NCI-H2227 (cell line): ENCODE results near the gene MAN1A1.

Source experiments
- DNase-seq: peaks from one replicate; lab custom pipeline; 2025; ENCODE audit not compliant: unreplicated experiment; lab: John Stamatoyannopoulos, UW

Gene MAN1A1

DNA sequence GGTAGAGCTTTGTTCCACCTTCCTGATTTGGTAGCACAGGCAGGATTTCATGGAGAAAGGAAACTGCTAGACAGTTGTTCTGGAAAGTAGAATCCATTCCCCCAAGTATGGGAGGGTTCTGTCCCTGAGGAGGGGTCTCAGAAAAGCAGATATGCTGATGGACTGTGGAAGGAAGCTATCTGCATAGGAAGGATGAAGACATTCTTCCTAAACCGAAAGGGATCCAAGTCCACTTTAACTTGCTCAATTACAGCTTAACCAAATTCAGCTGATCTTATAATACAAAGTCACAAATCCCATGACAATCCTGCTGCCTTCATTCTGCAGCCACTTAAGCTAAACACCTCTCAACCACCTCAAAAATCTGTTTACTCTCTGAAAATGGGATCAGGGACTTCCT is 2.6 kb downstream of the MAN1A1 start:
- no peak for DNase-seq

GRCh38 chr6:119346450-119346849 is 3.1 kb downstream of the MAN1A1 start:
- DNase-seq = no peak

DNA sequence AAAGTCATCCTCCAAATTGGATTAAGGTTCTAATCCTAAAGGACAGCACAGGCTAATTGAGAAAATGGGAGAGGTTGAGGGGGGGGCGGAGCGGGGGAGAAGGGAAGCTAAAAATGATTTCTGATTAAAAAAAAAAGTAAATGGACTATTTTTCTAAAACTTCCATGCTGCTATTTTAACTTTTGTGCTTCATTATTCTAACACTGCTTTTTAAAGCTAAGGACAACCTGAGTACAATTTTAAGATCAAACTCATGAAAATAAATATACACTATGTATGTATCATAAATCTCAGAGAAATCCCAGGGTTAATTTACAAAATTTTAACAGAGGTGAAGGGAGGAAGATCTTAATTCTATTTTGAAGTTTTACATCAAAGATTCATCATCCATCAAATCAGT is 4.4 kb downstream of the MAN1A1 start:
- DNase-seq = no peak

- no peak for DNase-seq
Observed at GRCh38 chr6:119344306-119344705, 5.3 kb downstream of the MAN1A1 start.

GRCh38 chr6:119343573-119344146 is 5.9 kb downstream of the MAN1A1 start:
- DNase-seq = no peak

DNA sequence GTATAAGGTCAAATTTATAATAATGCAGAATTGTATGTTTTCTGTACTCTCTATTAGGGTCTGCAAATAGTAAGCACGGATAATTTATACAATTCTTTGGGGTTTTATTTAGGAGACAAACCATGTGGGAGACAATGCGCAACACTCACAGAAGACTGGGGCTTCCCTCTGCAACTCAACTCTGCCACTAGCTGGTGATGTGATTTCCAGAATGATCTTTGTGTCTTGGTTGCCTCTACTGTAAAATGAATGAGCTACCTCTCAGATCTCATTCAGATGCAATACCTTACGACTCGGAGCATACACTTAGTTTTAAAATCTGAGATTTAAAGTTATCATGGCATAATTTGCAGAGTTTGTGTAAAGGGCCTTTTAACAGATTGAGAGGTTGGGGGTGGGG is 6.4 kb downstream of the MAN1A1 start:
- no peak for DNase-seq

DNA sequence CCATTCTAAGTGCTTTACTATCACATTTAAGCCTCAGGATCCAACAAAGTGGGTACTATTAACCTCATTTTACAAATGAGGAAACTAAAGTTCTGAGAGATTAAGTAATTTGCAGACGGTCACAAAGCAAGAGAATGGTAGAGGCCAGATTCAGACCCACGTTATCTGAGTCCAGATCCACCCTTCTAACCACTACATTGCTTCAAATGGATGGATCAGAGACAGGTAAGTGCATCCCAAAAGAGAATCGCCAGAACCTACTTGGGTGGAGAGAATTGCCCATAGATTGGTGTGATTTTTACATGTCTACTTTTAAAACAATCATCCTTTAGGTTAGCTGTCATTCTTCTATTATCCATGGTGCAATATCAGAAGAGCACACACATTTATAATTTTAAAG is 7.1 kb downstream of the MAN1A1 start:
- no peak for DNase-seq

GRCh38 chr6:119340796-119341487 is 8.6 kb downstream of the MAN1A1 start:
- no peak for DNase-seq

- no peak for DNase-seq
Observed at GRCh38 chr6:119339941-119340456, 9.6 kb downstream of the MAN1A1 start.

- DNase-seq = no peak
Observed at GRCh38 chr6:119337762-119338161, 11.8 kb downstream of the MAN1A1 start.

DNA sequence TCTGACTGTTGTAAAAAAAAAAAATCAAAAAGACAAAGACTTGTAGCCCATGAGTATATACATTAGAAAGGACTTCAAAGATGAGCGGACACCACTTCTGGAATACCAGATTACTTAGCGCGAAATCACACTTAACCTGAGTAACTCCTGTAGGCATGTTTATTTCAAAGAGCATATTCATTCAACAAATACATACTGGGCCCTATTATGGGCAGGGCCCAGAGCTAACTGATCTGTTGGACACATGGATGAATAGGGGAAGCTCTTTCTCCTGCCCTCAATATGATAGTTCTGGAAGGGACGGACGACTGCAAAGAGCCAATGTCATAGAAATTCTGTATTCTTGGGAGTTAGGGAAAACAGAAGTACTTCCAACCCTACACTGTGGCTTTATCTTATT is 12.3 kb downstream of the MAN1A1 start:
- DNase-seq = no peak

DNA sequence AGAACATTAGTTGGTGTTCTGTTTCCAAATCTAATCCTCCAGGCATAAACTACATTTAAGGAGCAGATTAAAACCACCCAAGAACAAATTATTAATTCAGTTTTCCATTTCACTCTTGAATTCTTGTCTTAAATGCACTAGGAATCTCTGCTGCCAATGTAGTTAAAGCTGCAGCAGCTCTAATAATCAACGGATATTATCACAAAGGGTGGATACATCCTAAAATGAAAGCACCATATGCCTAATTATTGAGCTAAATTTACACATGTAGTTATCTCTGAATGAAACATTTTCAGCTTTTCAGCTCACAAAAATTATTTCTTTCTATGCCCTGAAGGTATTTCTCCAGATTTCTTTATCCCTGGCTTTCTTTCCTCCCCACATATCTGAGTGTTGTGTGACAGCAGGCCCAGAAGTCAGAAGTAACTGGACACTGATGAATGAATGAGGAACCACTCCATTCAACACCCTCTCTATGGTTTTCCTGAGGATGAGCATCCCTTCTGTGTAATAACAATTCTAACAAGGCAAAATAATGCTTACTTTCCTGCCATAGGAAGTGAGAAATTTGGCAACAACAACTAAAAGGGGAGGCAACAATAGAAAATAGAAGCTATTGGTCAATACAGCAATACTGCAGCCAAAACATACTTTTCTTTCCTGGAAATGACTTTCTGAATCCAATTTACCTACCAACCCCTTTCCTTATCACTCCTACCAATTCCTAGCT is 14.9 kb downstream of the MAN1A1 start:
- DNase-seq = no peak

DNA sequence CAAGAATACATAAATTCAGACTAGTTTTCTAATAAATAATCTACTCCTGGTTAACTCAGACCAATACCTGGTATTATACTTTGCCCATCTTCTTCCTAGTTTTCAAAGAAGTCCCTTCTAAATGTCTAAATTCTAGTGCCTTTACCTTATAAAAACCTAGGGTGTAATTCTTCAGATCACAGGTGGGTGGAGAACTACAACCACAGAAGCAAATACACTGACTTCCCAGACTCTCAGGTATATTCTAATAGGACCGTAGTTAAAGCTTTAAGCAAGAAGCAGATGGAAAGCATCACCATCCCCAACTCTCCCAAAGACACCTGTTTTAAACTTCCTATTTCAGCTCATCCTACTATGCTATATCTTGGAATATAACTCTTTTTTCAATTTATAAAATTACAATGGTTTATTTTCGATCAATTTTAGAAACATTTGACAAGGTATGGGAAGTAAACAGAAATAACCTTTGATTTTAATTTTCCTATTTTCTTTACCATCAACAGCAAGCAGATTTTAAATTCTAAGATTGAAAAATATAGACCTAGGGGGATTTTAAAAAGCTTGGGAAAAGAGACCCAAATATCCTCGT is 15.8 kb downstream of the MAN1A1 start:
- DNase-seq = no peak

DNA sequence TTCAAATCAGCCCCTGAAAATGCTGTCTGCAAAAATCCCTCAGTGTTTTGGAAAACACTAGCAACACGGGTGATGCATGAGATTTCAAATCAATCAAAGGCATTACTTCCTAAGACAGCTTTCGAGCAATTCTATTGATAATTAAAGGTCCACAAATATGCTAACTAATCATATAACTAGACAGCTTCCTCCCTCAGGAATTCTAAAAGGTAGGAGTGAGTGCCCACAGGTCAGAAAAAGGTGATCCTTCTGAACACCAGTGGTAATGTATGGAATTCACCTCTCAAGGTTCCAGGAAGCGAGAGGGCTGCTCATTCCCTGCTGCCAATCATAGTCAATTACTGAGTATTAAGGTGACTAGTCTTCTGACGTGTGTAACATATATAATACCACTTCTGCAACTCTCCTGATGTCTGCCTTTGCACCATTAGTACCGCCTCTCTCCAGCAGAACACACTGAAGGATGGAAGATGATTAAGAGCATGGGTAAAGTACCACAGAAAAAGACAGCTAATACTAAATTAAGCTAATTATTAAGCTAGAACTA is 16.4 kb downstream of the MAN1A1 start:
- DNase-seq = no peak

DNA sequence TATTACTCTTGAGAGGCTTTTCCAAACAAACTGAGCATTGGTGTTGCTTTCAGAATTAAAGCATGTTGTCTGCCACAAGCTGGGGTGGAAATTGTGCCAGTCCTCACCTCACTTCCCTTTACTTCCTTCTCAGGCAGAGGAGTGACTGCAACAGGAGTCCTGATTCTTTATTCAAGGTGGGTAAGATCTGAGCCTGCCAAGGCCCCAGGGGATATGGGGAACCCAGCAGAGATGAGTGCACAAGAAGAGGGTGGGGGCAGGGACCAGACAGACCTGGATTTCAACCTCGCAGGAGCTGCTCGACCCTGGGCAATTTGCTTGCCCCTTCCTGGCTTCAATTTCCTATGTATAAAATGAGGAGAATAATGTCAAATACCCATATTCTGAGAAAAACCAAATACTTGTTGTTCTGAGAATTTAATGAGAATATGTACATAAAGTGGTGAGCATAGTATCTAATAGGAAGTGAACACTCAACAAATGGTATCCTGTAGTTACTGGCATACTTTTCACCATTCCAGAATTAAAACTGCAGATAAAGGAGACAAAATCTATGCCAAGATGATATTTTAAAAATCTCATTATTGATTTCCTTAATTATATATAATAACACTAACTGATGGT is 17.8 kb downstream of the MAN1A1 start:
- no peak for DNase-seq

- no peak for DNase-seq
Observed at GRCh38 chr6:119330520-119331113, 18.9 kb downstream of the MAN1A1 start.

DNA sequence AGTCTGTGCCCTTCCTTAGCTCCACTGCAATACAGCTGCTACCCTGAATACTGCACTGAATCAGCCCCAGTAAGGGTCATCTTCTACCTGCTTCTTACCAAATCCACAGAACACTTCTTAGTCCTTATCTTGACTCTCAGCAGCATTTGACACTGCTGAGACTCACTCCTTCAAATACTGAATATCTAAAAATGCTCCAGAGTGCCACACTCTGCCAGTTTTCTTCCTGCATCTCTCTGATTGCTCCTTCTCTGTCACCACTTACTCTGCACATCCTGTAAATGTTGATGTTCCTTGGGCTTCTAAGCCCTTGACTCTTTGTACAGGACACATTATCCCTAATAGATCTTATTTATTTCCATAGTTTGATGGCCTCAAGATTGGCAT is 19.8 kb downstream of the MAN1A1 start:
- DNase-seq = no peak

GRCh38 chr6:119328892-119329793 is 20.4 kb downstream of the MAN1A1 start:
- no peak for DNase-seq

- no peak for DNase-seq
Observed at GRCh38 chr6:119328254-119328653, 21.3 kb downstream of the MAN1A1 start.

DNA sequence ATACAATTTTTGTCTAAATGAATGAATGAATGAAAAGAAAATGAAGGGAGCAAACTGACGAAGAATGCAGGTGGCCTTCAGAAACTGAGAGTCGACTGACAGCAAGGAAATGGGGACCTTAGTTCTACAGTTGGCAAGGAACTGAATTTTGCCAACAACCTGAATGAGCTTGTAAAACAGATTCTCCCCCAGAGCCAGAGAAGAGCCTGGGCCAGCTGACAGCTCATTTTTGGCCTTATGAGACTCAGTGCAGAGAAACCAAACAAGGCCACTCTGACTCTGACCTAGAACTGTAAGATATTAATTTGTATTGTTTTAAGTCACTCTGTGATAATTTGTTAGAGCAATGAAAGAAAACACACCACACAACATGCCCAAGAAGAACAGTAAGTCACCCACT is 21.8 kb downstream of the MAN1A1 start:
- no peak for DNase-seq
